K562 (cell line): ENCODE results near the gene NRG3. TPM values are rescaled to one million over a fixed set of nuclear protein-coding genes. Genes with fewer than 3 reads are reported as not detected.

Experiments
- ATAC-seq: fragments of 200-7000 bp; cut with Tn5 transposase; 3 replicates; pipeline ENCODE4 v1.9.1; 2020; ENCODE audit warnings: moderate library complexity
- BruUV-seq: library from RNA; stranded (reverse); fragments of 400-500 nt; replicated peaks from 2 replicates; lab custom pipeline; 2021; lab: Mats Ljungman, UMichigan
- CTCF ChIA-PET: fragments of 300-600 bp; formaldehyde crosslinking; extraction: SDS; loops from one replicate; lab custom pipeline; 2021; ENCODE audit warnings: low intra/inter-chr PET ratio; lab: Yijun Ruan, JAX
- POLR2A ChIA-PET: fragments of 300-600, 350-650 bp; sonication (Branson Sonifier 250); formaldehyde crosslinking; extraction: SDS; loops from one replicate; lab custom pipeline; 2021; ENCODE audit warnings: antibody characterized with exemption, inconsistent platforms; lab: Yijun Ruan, JAX
- DNase-seq, 4 experiments: peaks; one replicate each; pipeline versions ENCODE4 v3.0.0 to v3.0.0-alpha.2; 2011 to 2018; ENCODE audit warnings: low spot score in 3 of 4, mixed read lengths in 3 of 4; ENCODE audit errors: extremely low read depth in 1 of 4
- FAIRE-seq: peaks from 2 replicates; lab custom pipeline; 2011; peaks lifted over from hg19 to GRCh38; lab: Jason Lieb, UNC
- H2AFZ ChIP-seq: 2 replicates; pipeline ENCODE4 v1.6.0; 2011; ENCODE audit warnings: low read depth, low read length, control low read depth, inconsistent platforms
- H3K27ac ChIP-seq: fragments of 200-600 bp; 3 replicates; pipeline ENCODE4 v1.8.0; 2011; ENCODE audit warnings: low read depth, mild to moderate bottlenecking, control low read depth, inconsistent platforms, low read length, moderate library complexity, mixed read lengths; ENCODE audit errors: extremely low read depth
- H3K27me3 ChIP-seq, 2 experiments: fragments of 300-600 bp in 1 of 2; 2 replicates in 1 of 2; 3 replicates in 1 of 2; pipeline versions ENCODE4 v1.6.0 to v1.8.0; 2011; ENCODE audit warnings: inconsistent platforms in 2 of 2, low read length in 2 of 2, mild to moderate bottlenecking in 1 of 2, mixed read lengths in 1 of 2, moderate library complexity in 1 of 2; ENCODE audit not compliant: control insufficient read depth in 2 of 2, insufficient read depth in 2 of 2
- H3K36me3 ChIP-seq: fragments of 300-600 bp; 3 replicates; pipeline ENCODE4 v1.8.0; 2011; ENCODE audit warnings: mild to moderate bottlenecking, low read length, inconsistent platforms; ENCODE audit not compliant: control insufficient read depth, insufficient read depth
- H3K4me1 ChIP-seq, 2 experiments: fragments of 200-600 bp in 1 of 2; replicated peaks in 1 of 2; 2 replicates in 1 of 2; 3 replicates in 1 of 2; pipeline versions ENCODE4 v1.5.1 to v1.8.0; 2011; ENCODE audit warnings: inconsistent platforms in 2 of 2, low read length in 2 of 2, mild to moderate bottlenecking in 1 of 2, mixed read lengths in 1 of 2, moderate library complexity in 1 of 2; ENCODE audit not compliant: control insufficient read depth in 2 of 2, insufficient read depth in 2 of 2
- H3K4me2 ChIP-seq: 2 replicates; pipeline ENCODE4 v1.6.1; 2011; ENCODE audit warnings: low read length, control low read depth, inconsistent platforms, mixed read lengths; ENCODE audit not compliant: insufficient read depth
- H3K4me3 ChIP-seq: fragments of 200-600 bp; sonication (generic), shearing (Covaris generic); 2 replicates; pipeline ENCODE4 v1.5.1; 2016; ENCODE audit warnings: control low read depth, inconsistent platforms
- H3K79me2 ChIP-seq: fragments of 200-600 bp; 3 replicates; pipeline ENCODE4 v1.8.0; 2011; ENCODE audit warnings: low read length, inconsistent platforms; ENCODE audit not compliant: control insufficient read depth, insufficient read depth
- H3K9ac ChIP-seq, 2 experiments: 2 replicates each; pipeline versions ENCODE4 v1.6.0 to v1.6.1; 2011; ENCODE audit warnings: low read depth in 2 of 2, low read length in 2 of 2, control low read depth in 1 of 2, inconsistent platforms in 1 of 2, mild to moderate bottlenecking in 1 of 2, mixed read lengths in 1 of 2; ENCODE audit not compliant: insufficient read depth in 1 of 2
- H3K9me1 ChIP-seq: one replicate; pipeline ENCODE4 v1.6.0; 2011; ENCODE audit warnings: inconsistent platforms, mild to moderate bottlenecking, low read length, moderate library complexity; ENCODE audit not compliant: control insufficient read depth, insufficient read depth
- H3K9me3 ChIP-seq: replicated peaks from 2 replicates; pipeline ENCODE4 v1.5.1; 2011; ENCODE audit warnings: low read depth, low read length, inconsistent platforms; ENCODE audit not compliant: control insufficient read depth, insufficient read depth
- H4K20me1 ChIP-seq: replicated peaks from 2 replicates; pipeline ENCODE4 v1.6.1; 2011; ENCODE audit warnings: low read length, inconsistent platforms, mixed read lengths; ENCODE audit not compliant: control insufficient read depth, insufficient read depth
- CREBBP ChIP-seq: IDR thresholded peaks from one replicate; pipeline ENCODE4 v1.6.1; 2012; ENCODE audit warnings: low read depth, mild to moderate bottlenecking, control low read depth, inconsistent platforms, low read length
- CREM ChIP-seq: IDR thresholded peaks from 2 replicates; pipeline ENCODE4 v1.6.1; 2014; ENCODE audit warnings: antibody characterized with exemption, low read depth
- GTF2E2 ChIP-seq: fragments of 200-800 bp; sonication (Bioruptor generic); IDR thresholded peaks from 2 replicates; pipeline ENCODE4 v1.6.1; 2016; ENCODE audit warnings: missing genetic modification characterization, missing compliant biosample characterization
- ILK ChIP-seq: fragments of 450-650 bp; IDR thresholded peaks from 2 replicates; pipeline ENCODE4 v1.6.1; 2016; ENCODE audit warnings: missing genetic modification characterization, low read depth, mild to moderate bottlenecking, missing compliant biosample characterization, moderate library complexity, borderline replicate concordance
- KAT8 ChIP-seq: fragments of 450-650 bp; IDR thresholded peaks from 2 replicates; pipeline ENCODE4 v1.6.1; 2016; ENCODE audit warnings: low read depth, mild to moderate bottlenecking
- PCBP1 ChIP-seq: fragments of 200-400 bp; formaldehyde crosslinking; IDR thresholded peaks from 2 replicates; pipeline ENCODE4 v1.6.1; 2018; ENCODE audit warnings: mild to moderate bottlenecking, low read depth, low read length; ENCODE audit not compliant: poor library complexity, severe bottlenecking
- SAFB ChIP-seq: fragments of 200-400 bp; formaldehyde crosslinking; IDR thresholded peaks from 2 replicates; pipeline ENCODE4 v1.6.1; 2017; ENCODE audit warnings: low read depth, low read length, borderline replicate concordance
- SMARCA5 ChIP-seq: fragments of 450-650 bp; IDR thresholded peaks from 2 replicates; pipeline ENCODE4 v1.6.1; 2016
- ZBED1 ChIP-seq: IDR thresholded peaks from 2 replicates; pipeline ENCODE4 v1.6.1; 2014
- WGBS: fragments of 100-300 bp; shearing (Covaris generic); methylation state at CpG from one replicate; pipeline ENCODE4 v1.1.6; 2016; ENCODE audit warnings: low coverage, mixed read lengths; ENCODE audit not compliant: insufficient coverage; ENCODE audit errors: missing lambda C conversion rate; 5-methylcytosine and 5-hydroxymethylcytosine counted together
- in situ Hi-C: fragments of 300-500 bp; cut with MboI; formaldehyde crosslinking; loops from 4 replicates; pipeline ENCODE4 v1.15.0; 2018; ENCODE audit warnings: inconsistent platforms, mixed read lengths
- intact Hi-C: fragments of 100-400 bp; cut with micrococcal nuclease; formaldehyde crosslinking; loops from 2 replicates; pipeline ENCODE4 v1.14.2; 2022
- polyA plus RNA-seq, 8 experiments: library from polyadenylated mRNA; depleted of rRNA in 4 of 8; stranded (reverse) in 5 of 8; unstranded in 3 of 8; fragments of >200 nt; fragmentation: Nextera tagmentation in 2 of 8; fragmentation: Illumina TruSeq in 1 of 8; extraction: Ambion mirVana in 2 of 8; extraction: Trizol in 1 of 8; gene quantifications; 2 replicates each; pipeline versions ENCODE4 v1.2.1 to v1.2.3, GENCODE V29; 2011 to 2014; ENCODE audit warnings: inconsistent platforms in 1 of 8, missing spikeins in 1 of 8
- total RNA-seq, 7 experiments: library from RNA; depleted of rRNA in 6 of 7; stranded (reverse); fragments of >200 nt in 6 of 7; fragmentation: Illumina TruSeq in 2 of 7; extraction: Trizol in 2 of 7; gene quantifications; 2 replicates each; pipeline versions ENCODE4 v1.2.1 to v1.2.3, GENCODE V29; 2011 to 2021; ENCODE audit warnings: low replicate concordance in 1 of 7
- TF ChIP-seq, protein P1 (sequence below): fragments of 450-650 bp; IDR thresholded peaks from 2 replicates; pipeline ENCODE4 v1.6.1; 2016; ENCODE audit warnings: low read depth

Gene NRG3
- total and polyA plus RNA-seq, 9 of the 15 experiments (the other 6 are each of a cell fraction or from before 2014, with no cell fraction given): not detected

- no TSS peak for BruUV-seq
- ChIA-PET CTCF (no interaction called here), POLR2A (no interaction called here)
- no peak overlapping the region for H3K9ac ChIP-seq
- no peaks in the 10 kb centered on the region for H3K9me3 ChIP-seq
- in situ Hi-C loops: no loop called here
- H3K9me1 ChIP-seq: no peaks in the 10 kb centered on the region
- no peak overlapping the region for H3K4me3 ChIP-seq
- no peak for DNase-seq
- TF ChIP-seq ZBED1: no peak
- TF ChIP-seq SMARCA5: no peak
- no peak for TF ChIP-seq KAT8
- no peaks in the 10 kb centered on the region for H3K36me3 ChIP-seq
- H2AFZ ChIP-seq: no peak overlapping the region
- 0% methylated on average over 2 of the region's 2 CpGs for WGBS
- no peak for FAIRE-seq
- intact Hi-C loops: no loop called here
- H3K4me2 ChIP-seq: no peak overlapping the region
- H3K79me2 ChIP-seq: no peaks in the 10 kb centered on the region
- H4K20me1 ChIP-seq: no peaks in the 10 kb centered on the region
- H3K4me1 ChIP-seq: no peaks in the 10 kb centered on the region
- no peak overlapping the region for H3K27ac ChIP-seq
- H3K27me3 ChIP-seq: no peaks in the 10 kb centered on the region
- ATAC-seq: no peak
Observed at GRCh38 chr10:82242778-82243177, 367.8 kb downstream of the NRG3 start.

DNA sequence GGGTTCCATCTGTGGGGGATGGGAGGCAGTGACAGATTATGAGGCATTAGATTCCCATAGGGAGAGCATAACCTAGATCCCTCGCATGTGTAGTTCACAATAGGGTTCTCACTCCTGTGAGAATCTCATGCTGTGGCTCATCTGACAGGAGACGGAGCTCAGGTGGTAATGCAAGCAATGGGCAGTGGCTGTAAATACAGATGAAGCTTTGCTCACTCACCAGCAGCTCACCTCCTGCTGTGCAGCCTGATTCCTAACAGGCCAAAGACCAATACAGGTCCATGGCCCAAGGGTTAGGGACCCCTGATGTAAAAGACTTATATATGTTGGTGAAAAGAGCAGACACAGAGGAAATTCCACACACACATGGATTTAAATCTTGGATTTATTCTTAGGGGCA is 370.2 kb downstream of the NRG3 start:
- in situ Hi-C loops (no loop called here), intact Hi-C loops (no loop called here)
- DNase-seq: no peak
- H3K79me2 ChIP-seq: no peaks in the 10 kb centered on the region
- H3K4me2 ChIP-seq: no peak overlapping the region
- no TSS peak for BruUV-seq
- no peak overlapping the region for H3K27ac ChIP-seq
- no peak for ATAC-seq
- H3K27me3 ChIP-seq: no peaks in the 10 kb centered on the region
- H3K36me3 ChIP-seq: no peaks in the 10 kb centered on the region
- no peak overlapping the region for H2AFZ ChIP-seq
- CTCF ChIA-PET: no interaction called here
- H3K4me3 ChIP-seq: no peak overlapping the region
- H4K20me1 ChIP-seq: no peaks in the 10 kb centered on the region
- 0% methylated on average over 2 of the region's 2 CpGs for WGBS
- H3K9ac ChIP-seq: no peak overlapping the region
- H3K9me3 ChIP-seq: no peaks in the 10 kb centered on the region; the same call in 1 of the 2 replicates
- no peaks in the 10 kb centered on the region for H3K9me1 ChIP-seq
- FAIRE-seq: no peak
- POLR2A ChIA-PET: no interaction called here
- H3K4me1 ChIP-seq: no peaks in the 10 kb centered on the region
- TF ChIP-seq PCBP1: no peak
- TF ChIP-seq, protein P1, sequence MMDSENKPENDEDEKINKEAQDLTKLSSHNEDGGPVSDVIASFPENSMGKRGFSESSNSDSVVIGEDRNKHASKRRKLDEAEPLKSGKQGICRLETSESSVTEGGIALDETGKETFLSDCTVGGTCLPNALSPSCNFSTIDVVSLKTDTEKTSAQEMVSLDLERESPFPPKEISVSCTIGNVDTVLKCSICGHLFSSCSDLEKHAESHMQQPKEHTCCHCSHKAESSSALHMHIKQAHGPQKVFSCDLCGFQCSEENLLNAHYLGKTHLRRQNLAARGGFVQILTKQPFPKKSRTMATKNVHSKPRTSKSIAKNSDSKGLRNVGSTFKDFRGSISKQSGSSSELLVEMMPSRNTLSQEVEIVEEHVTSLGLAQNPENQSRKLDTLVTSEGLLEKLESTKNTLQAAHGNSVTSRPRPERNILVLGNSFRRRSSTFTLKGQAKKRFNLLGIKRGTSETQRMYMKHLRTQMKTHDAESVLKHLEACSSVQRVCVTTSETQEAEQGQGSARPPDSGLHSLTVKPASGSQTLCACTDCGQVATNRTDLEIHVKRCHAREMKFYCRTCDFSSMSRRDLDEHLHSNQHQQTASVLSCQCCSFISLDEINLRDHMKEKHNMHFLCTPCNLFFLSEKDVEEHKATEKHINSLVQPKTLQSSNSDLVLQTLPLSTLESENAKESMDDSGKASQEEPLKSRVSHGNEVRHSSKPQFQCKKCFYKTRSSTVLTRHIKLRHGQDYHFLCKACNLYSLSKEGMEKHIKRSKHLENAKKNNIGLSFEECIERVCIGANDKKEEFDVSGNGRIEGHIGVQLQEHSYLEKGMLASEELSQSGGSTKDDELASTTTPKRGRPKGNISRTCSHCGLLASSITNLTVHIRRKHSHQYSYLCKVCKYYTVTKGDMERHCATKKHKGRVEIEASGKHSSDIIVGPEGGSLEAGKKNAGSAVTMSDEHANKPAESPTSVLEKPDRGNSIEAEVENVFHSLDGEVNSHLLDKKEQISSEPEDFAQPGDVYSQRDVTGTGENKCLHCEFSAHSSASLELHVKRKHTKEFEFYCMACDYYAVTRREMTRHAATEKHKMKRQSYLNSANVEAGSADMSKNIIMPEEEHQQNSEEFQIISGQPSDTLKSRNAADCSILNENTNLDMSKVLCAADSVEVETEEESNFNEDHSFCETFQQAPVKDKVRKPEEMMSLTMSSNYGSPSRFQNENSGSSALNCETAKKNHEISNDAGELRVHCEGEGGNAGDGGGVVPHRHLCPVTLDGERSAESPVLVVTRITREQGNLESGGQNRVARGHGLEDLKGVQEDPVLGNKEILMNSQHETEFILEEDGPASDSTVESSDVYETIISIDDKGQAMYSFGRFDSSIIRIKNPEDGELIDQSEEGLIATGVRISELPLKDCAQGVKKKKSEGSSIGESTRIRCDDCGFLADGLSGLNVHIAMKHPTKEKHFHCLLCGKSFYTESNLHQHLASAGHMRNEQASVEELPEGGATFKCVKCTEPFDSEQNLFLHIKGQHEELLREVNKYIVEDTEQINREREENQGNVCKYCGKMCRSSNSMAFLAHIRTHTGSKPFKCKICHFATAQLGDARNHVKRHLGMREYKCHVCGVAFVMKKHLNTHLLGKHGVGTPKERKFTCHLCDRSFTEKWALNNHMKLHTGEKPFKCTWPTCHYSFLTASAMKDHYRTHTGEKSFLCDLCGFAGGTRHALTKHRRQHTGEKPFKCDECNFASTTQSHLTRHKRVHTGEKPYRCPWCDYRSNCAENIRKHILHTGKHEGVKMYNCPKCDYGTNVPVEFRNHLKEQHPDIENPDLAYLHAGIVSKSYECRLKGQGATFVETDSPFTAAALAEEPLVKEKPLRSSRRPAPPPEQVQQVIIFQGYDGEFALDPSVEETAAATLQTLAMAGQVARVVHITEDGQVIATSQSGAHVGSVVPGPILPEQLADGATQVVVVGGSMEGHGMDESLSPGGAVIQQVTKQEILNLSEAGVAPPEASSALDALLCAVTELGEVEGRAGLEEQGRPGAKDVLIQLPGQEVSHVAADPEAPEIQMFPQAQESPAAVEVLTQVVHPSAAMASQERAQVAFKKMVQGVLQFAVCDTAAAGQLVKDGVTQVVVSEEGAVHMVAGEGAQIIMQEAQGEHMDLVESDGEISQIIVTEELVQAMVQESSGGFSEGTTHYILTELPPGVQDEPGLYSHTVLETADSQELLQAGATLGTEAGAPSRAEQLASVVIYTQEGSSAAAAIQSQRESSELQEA: no peak
- no peak for TF ChIP-seq ILK (tag)
- TF ChIP-seq CREBBP: no peak
- no peak for TF ChIP-seq GTF2E2 (tag)
- TF ChIP-seq CREM: no peak
- no peak for TF ChIP-seq SAFB
